HepG2 (cell line): ENCODE results near the gene APEX2. TPM values are rescaled to one million over a fixed set of nuclear protein-coding genes. Genes with fewer than 3 reads are reported as not detected.

Source experiments
- CHD2 ChIP-seq: IDR thresholded peaks from 2 replicates; pipeline ENCODE4 v1.6.1; 2011; ENCODE audit warnings: low read depth, low read length, improper control_type of control experiment
- CREB1 ChIP-seq, 2 experiments: fragments of 450-650 bp in 1 of 2; IDR thresholded peaks; 2 replicates each; pipeline ENCODE4 v1.6.1; 2016 to 2017; ENCODE audit warnings: control low read depth in 1 of 2, mild to moderate bottlenecking in 1 of 2, missing compliant biosample characterization in 1 of 2, missing genetic modification characterization in 1 of 2
- CREM ChIP-seq, 2 experiments: sonication (generic) in 1 of 2; formaldehyde crosslinking in 1 of 2; IDR thresholded peaks; 2 replicates each; pipeline versions ENCODE4 v1.4.0 to v1.6.1; 2016 to 2020; ENCODE audit warnings: antibody characterized with exemption in 1 of 2, mild to moderate bottlenecking in 1 of 2, missing genetic modification reagents in 1 of 2
- ELF1 ChIP-seq: sonication (generic); formaldehyde crosslinking; IDR thresholded peaks from 2 replicates; pipeline ENCODE4 v1.4.0; 2020; ENCODE audit warnings: missing genetic modification reagents
- ELF3 ChIP-seq: IDR thresholded peaks from 2 replicates; pipeline ENCODE4 v1.6.1; 2016; ENCODE audit warnings: missing genetic modification reagents, missing compliant biosample characterization
- EZH2 ChIP-seq: conservative IDR thresholded peaks from 2 replicates; pipeline ENCODE4 v1.6.1; 2012; ENCODE audit warnings: mild to moderate bottlenecking, low read depth, low read length, moderate library complexity
- FOXA1 ChIP-seq, 2 experiments: fragments of 450-650 bp in 1 of 2; sonication (generic) in 1 of 2; formaldehyde crosslinking in 1 of 2; IDR thresholded peaks; 2 replicates each; pipeline versions ENCODE4 v1.4.0 to v1.6.1; 2016 to 2020; ENCODE audit warnings: missing genetic modification reagents in 1 of 2
- MEIS2 ChIP-seq: sonication (generic); formaldehyde crosslinking; IDR thresholded peaks from 2 replicates; pipeline ENCODE4 v1.9.0; 2021; ENCODE audit warnings: mild to moderate bottlenecking, missing genetic modification reagents
- NFATC3 ChIP-seq: sonication (generic); formaldehyde crosslinking; IDR thresholded peaks from 2 replicates; pipeline ENCODE4 v1.5.1; 2020; ENCODE audit warnings: mild to moderate bottlenecking, missing genetic modification reagents
- PHF21A ChIP-seq: sonication (generic); formaldehyde crosslinking; IDR thresholded peaks from 2 replicates; pipeline ENCODE4 v1.5.0; 2020; ENCODE audit warnings: mild to moderate bottlenecking, missing genetic modification reagents
- POLR2AphosphoS5 ChIP-seq: IDR thresholded peaks from 2 replicates; pipeline ENCODE4 v1.6.1; 2012; ENCODE audit warnings: low read depth, low read length
- SMAD3 ChIP-seq: sonication (generic); formaldehyde crosslinking; IDR thresholded peaks from 2 replicates; pipeline ENCODE4 v1.4.0; 2020; ENCODE audit warnings: missing genetic modification reagents
- SNRNP70 ChIP-seq: fragments of 200-400 bp; formaldehyde crosslinking; IDR thresholded peaks from 2 replicates; pipeline ENCODE4 v1.6.1; 2017; ENCODE audit warnings: mild to moderate bottlenecking, low read depth, low read length, moderate library complexity
- TCF7 ChIP-seq: sonication (generic); IDR thresholded peaks from 2 replicates; pipeline ENCODE4 v1.6.1; 2016; ENCODE audit warnings: antibody characterized with exemption, low read depth
- TMF1 ChIP-seq: sonication (generic); formaldehyde crosslinking; IDR thresholded peaks from 2 replicates; pipeline ENCODE4 v1.8.1; 2022; ENCODE audit warnings: low read depth, missing genetic modification reagents
- YEATS2 ChIP-seq: sonication (generic); formaldehyde crosslinking; IDR thresholded peaks from 2 replicates; pipeline ENCODE4 v1.4.0; 2020; ENCODE audit warnings: missing genetic modification reagents, borderline replicate concordance
- ZFP82 ChIP-seq: sonication (generic); formaldehyde crosslinking; IDR thresholded peaks from 2 replicates; pipeline ENCODE4 v1.5.1; 2020; ENCODE audit warnings: mild to moderate bottlenecking, missing genetic modification reagents, borderline replicate concordance
- ZHX2 ChIP-seq, 2 experiments: sonication (generic) in 1 of 2; formaldehyde crosslinking in 1 of 2; IDR thresholded peaks; 2 replicates each; pipeline versions ENCODE4 v1.6.1 to v1.9.0; 2014 to 2022; ENCODE audit warnings: antibody characterized with exemption in 1 of 2, borderline replicate concordance in 1 of 2, inconsistent platforms in 1 of 2, low read depth in 1 of 2, missing genetic modification reagents in 1 of 2
- ZMAT5 ChIP-seq: sonication (generic); formaldehyde crosslinking; IDR thresholded peaks from 2 replicates; pipeline ENCODE4 v1.5.0; 2020; ENCODE audit warnings: mild to moderate bottlenecking, low read depth, missing genetic modification reagents, borderline replicate concordance
- ZMYM3 ChIP-seq: sonication (generic); formaldehyde crosslinking; IDR thresholded peaks from 2 replicates; pipeline ENCODE4 v1.5.1; 2020; ENCODE audit warnings: mild to moderate bottlenecking, missing genetic modification reagents
- ZNF232 ChIP-seq: sonication (generic); formaldehyde crosslinking; IDR thresholded peaks from 2 replicates; pipeline ENCODE4 v1.4.0; 2020; ENCODE audit warnings: missing genetic modification reagents, borderline replicate concordance
- polyA plus RNA-seq, 8 experiments: library from polyadenylated mRNA; depleted of rRNA in 3 of 8; stranded (reverse) in 7 of 8; unstranded in 1 of 8; fragments of >200 nt; fragmentation: Illumina TruSeq in 4 of 8; extraction: Trizol in 4 of 8; gene quantifications; 2 replicates each; pipeline versions ENCODE4 v1.2.1 to v1.2.3, GENCODE V29; 2011 to 2016; ENCODE audit warnings: low read depth in 4 of 8, missing spikeins in 1 of 8, mixed read lengths in 1 of 8; ENCODE audit not compliant: insufficient read depth in 1 of 8
- total RNA-seq, 5 experiments: library from RNA; depleted of rRNA; stranded (reverse); fragments of >200 nt; fragmentation: Illumina TruSeq; extraction: Trizol; gene quantifications; 2 replicates each; pipeline ENCODE4 v1.2.3, GENCODE V29; 2016; ENCODE audit warnings: low read depth in 1 of 5
- TF ChIP-seq, protein P1 (sequence below): fragments of 450-650 bp; IDR thresholded peaks from 2 replicates; pipeline ENCODE4 v1.6.1; 2017

APEX2 gene
- total and polyA plus RNA-seq, 2 of the 13 experiments (the other 11 are each of a cell fraction or from before 2014, with no cell fraction given), result 12.7 to 17.8 TPM

DNA sequence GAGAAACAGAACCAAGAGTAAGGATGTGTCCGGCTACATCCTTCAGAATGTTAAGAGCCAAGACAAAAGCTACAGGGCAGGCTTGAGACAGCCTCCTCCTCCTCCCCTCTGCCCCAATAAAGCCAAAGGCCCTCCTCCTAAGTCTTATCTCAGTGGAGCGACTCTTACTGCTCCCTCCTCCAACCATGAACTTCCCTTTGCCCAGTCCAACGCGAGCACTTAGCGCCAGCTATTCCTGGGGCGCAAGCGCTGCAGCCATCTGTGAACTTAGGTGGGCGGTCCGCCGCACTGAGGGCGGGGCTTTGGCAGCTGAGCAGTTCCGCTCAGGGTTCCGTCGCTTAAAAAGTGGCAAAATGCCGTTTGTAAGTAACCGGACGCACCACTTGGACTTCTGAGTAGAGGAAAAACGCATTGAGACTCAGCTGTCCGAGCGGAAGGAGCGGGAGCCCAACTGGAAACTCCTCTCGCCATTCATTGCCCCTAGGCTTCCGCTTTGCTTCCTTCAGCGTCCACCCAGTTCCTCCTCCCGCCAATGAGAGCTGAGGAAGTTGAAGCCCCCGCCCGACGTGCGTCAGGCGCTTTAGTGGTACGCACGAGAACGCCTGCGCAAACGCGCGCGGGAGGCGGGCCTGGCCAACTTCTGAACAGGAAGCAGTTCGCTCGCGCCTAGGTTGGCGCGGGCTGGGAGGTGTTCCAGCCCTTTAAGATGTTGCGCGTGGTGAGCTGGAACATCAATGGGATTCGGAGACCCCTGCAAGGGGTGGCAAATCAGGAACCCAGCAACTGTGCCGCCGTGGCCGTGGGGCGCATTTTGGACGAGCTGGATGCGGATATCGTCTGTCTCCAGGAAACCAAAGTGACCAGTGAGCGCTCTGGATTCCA lies at the start of gene APEX2 (continued):
- TF ChIP-seq ZHX2 (IDR thresholded peaks at IDR 0.05; ENCODE audit: low read depth) (peak; percentile 54; the same call in 1 of the 2 replicates), ZHX2 (CRISPR knock-in tag; IDR thresholded peaks at IDR 0.05; ENCODE audit: borderline replicate concordance) (no peak), ZNF232 (0 out of 2 replicates have a peak, but pooled peaks have one; percentile 12), POLR2AphosphoS5 (peak; percentile 65), CHD2 (no peak), FOXA1 (IDR thresholded peaks at IDR 0.05) (no peak), FOXA1 (CRISPR knock-in tag; IDR thresholded peaks at IDR 0.05) (no peak), TMF1 (CRISPR knock-in tag) (no peak), MEIS2 (no peak), ZMAT5 (CRISPR knock-in tag) (no peak), NFATC3 (no peak), PHF21A (CRISPR knock-in tag) (no peak), ELF3 (CRISPR knock-in tag) (peak; percentile 57), CREB1 (IDR thresholded peaks at IDR 0.05) (no peak), CREB1 (CRISPR knock-in tag; IDR thresholded peaks at IDR 0.05) (peak; percentile 82), EZH2 (no peak), ZMYM3 (no peak), YEATS2 (CRISPR knock-in tag) (peak; percentile 53; the same call in 1 of the 2 replicates), ELF1 (peak; percentile 88), SMAD3 (CRISPR knock-in tag) (no peak; the same call in 1 of the 2 replicates), TCF7 (no peak), CREM (IDR thresholded peaks at IDR 0.05) (peak; percentile 67), CREM (CRISPR knock-in tag; IDR thresholded peaks at IDR 0.05) (no peak), SNRNP70 (no peak), ZFP82 (CRISPR knock-in tag) (no peak)
- TF ChIP-seq, protein P1, sequence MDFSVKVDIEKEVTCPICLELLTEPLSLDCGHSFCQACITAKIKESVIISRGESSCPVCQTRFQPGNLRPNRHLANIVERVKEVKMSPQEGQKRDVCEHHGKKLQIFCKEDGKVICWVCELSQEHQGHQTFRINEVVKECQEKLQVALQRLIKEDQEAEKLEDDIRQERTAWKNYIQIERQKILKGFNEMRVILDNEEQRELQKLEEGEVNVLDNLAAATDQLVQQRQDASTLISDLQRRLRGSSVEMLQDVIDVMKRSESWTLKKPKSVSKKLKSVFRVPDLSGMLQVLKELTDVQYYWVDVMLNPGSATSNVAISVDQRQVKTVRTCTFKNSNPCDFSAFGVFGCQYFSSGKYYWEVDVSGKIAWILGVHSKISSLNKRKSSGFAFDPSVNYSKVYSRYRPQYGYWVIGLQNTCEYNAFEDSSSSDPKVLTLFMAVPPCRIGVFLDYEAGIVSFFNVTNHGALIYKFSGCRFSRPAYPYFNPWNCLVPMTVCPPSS, result no peak
